GM12864 (cell line): ENCODE results near the gene NMS.

Source experiments
- DNase-seq: peaks from one replicate; pipeline ENCODE4 v3.0.0-alpha.2; 2011; ENCODE audit warnings: low read depth
- H3K4me3 ChIP-seq: 2 replicates; pipeline ENCODE4 v1.5.1; 2011; ENCODE audit warnings: mild to moderate bottlenecking, low read depth, low read length, control low read depth
- CTCF ChIP-seq: IDR thresholded peaks from 2 replicates; pipeline ENCODE4 v1.5.1; 2011; ENCODE audit warnings: low read depth, mild to moderate bottlenecking, moderate library complexity, low read length, control low read depth, inconsistent platforms; ENCODE audit errors: missing control alignments

The NMS gene

GRCh38 chr2:100513650-100514049 is 43.4 kb downstream of the NMS start:
- no peak for DNase-seq
- no peak overlapping the region for H3K4me3 ChIP-seq
- no peak for TF ChIP-seq CTCF

DNA sequence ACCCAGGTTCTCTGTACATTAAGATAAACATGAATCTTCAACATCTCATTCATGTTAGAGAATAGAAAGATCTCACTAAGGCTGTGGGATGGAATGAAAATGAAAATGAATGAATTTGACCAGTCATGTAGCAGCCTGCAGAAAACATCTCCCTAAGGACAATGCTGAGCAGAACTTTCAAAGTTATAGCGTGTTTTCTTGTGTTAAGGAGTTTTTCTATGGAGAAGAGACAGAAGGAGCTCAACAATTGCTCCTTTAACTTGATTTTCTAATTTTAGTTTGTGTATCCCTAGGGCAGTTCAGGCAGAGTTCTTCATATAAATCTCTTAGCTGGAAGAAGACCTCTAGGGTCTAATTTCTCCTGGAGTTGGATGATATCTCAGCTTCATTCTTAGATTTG is 47.3 kb downstream of the NMS start:
- DNase-seq = no peak
- no peak overlapping the region for H3K4me3 ChIP-seq
- no peak for TF ChIP-seq CTCF

DNA sequence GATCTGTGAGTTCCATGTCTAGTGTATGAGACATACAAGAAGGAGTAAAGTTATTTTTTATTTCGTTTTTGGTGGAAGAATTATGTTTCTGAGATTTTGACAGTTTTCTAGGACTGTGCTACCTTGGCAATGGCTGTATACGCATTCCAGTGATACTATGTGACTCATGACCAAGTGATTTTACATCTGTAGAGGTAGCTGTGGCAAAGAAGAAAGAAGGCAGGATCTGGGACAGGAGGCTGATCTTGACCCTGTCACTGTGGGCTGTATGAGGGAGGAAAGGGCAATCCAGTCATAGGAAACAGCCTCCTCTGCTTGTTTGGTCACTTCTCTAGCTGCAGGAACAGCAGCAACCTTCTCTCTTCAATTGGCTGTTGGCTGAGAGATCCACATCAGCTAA is 48.5 kb downstream of the NMS start:
- no peak for TF ChIP-seq CTCF
- DNase-seq = no peak
- no peak overlapping the region for H3K4me3 ChIP-seq

- no peak overlapping the region for H3K4me3 ChIP-seq
- TF ChIP-seq CTCF = no peak
- DNase-seq = no peak
Observed at GRCh38 chr2:100520224-100520623, 49.9 kb downstream of the NMS start.

DNA sequence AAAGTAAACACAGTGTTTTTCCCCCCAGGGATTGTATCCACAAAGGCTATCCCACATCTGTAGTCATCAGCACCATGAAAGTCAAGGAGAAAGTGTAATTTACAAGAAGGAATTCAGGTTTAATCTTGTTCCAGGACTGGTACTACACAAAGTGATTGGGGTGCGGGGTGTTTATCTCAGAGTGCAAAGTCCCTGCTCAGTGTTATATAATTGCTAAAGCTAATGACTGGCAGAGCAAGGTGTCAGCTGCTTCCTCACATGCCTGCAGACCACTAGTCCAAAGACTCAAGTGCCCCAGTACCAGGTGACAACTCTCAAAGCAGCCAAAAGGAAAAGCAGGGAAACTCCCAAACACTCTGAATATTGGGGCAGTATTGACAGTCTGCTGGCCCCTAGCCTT is 52.1 kb downstream of the NMS start:
- H3K4me3 ChIP-seq = no peak overlapping the region
- no peak for TF ChIP-seq CTCF
- DNase-seq = no peak

- no peak for TF ChIP-seq CTCF
- DNase-seq = no peak
- H3K4me3 ChIP-seq = no peak overlapping the region
Observed at GRCh38 chr2:100524331-100524730, 54.0 kb downstream of the NMS start.

- no peak for DNase-seq
- TF ChIP-seq CTCF = no peak
- no peak overlapping the region for H3K4me3 ChIP-seq
Observed at GRCh38 chr2:100526868-100527267, 56.6 kb downstream of the NMS start.
